Panc1 (cell line): ENCODE measurements around the gene MTHFR. TPM values are rescaled to one million over a fixed set of nuclear protein-coding genes. Genes with fewer than 3 reads are reported as not detected.

ENCODE experiments used
- ATAC-seq: fragments of 200-7000 bp; cut with Tn5 transposase; 2 replicates; pipeline ENCODE4 v1.9.1; 2020; ENCODE audit warnings: mild to moderate bottlenecking, moderate library complexity
- BruUV-seq: library from RNA; stranded (reverse); fragments of 400-500 nt; replicated peaks from 2 replicates; lab custom pipeline; 2021; lab: Mats Ljungman, UMichigan
- CTCF ChIA-PET: fragments of 300-600 bp; sonication (Branson Sonifier 250); formaldehyde crosslinking; loops from one replicate; lab custom pipeline; 2022; ENCODE audit warnings: antibody characterized with exemption; lab: Charles Lee
- POLR2A ChIA-PET: fragments of 300-600 bp; sonication (Branson Sonifier 250); formaldehyde crosslinking; loops from one replicate; lab custom pipeline; 2022; ENCODE audit warnings: antibody characterized with exemption; lab: Charles Lee
- DNase-seq: peaks from one replicate; pipeline ENCODE4 v3.0.0-alpha.2; 2010; ENCODE audit warnings: low read depth, low spot score
- H3K27ac ChIP-seq: 2 replicates; pipeline ENCODE4 v1.5.1; 2011; ENCODE audit warnings: mild to moderate bottlenecking, low read length, inconsistent platforms
- H3K27me3 ChIP-seq: fragments of 200-500 bp; sonication (Bioruptor generic); 2 replicates; pipeline ENCODE4 v1.6.0; 2014; ENCODE audit warnings: low read length, inconsistent platforms; ENCODE audit not compliant: control insufficient read depth, insufficient read depth
- H3K36me3 ChIP-seq: fragments of 200-500 bp; sonication (Bioruptor generic); 2 replicates; pipeline ENCODE4 v1.5.1; 2014; ENCODE audit warnings: inconsistent platforms, mild to moderate bottlenecking, low read length, moderate library complexity; ENCODE audit not compliant: control insufficient read depth, insufficient read depth
- H3K4me1 ChIP-seq: 2 replicates; pipeline ENCODE4 v1.5.1; 2011; ENCODE audit warnings: inconsistent platforms, mild to moderate bottlenecking, low read length, moderate library complexity; ENCODE audit not compliant: control insufficient read depth, insufficient read depth
- H3K4me3 ChIP-seq, 2 experiments: 2 replicates each; pipeline ENCODE4 v1.5.1; 2011 to 2012; ENCODE audit warnings: low read depth in 2 of 2, low read length in 2 of 2, mild to moderate bottlenecking in 2 of 2, inconsistent platforms in 1 of 2, moderate library complexity in 1 of 2
- H3K9me3 ChIP-seq: fragments of 200-500 bp; sonication (Bioruptor generic); 2 replicates; pipeline ENCODE4 v1.5.1; 2014; ENCODE audit warnings: low read depth, mild to moderate bottlenecking, inconsistent platforms, low read length, moderate library complexity; ENCODE audit not compliant: control insufficient read depth, insufficient read depth
- POLR2AphosphoS5 ChIP-seq: IDR thresholded peaks from 2 replicates; pipeline ENCODE4 v1.6.1; 2012; ENCODE audit warnings: mild to moderate bottlenecking, low read depth, low read length, moderate library complexity
- SIN3A ChIP-seq: IDR thresholded peaks from 2 replicates; pipeline ENCODE4 v1.6.1; 2012; ENCODE audit warnings: low read depth, mild to moderate bottlenecking, low read length, moderate library complexity, borderline replicate concordance; ENCODE audit not compliant: insufficient read depth
- TCF7L2 ChIP-seq: IDR thresholded peaks from 2 replicates; pipeline ENCODE4 v1.6.1; 2011; ENCODE audit warnings: mild to moderate bottlenecking, low read depth, low read length, inconsistent platforms
- in situ Hi-C: cut with HindIII; loops from 2 replicates; pipeline ENCODE4 v1.10.0; 2016; ENCODE audit warnings: low sequenced_read_pairs, low pct_unique_long_range_greater_than_20kb
- intact Hi-C: fragments of 100-400 bp; cut with micrococcal nuclease; formaldehyde crosslinking; loops from one replicate; pipeline ENCODE4 v1.10.0; 2022; ENCODE audit not compliant: unreplicated experiment
- total RNA-seq: library from RNA; stranded (reverse); gene quantifications from one replicate; pipeline ENCODE4 v1.2.1, GENCODE V29; 2021; ENCODE audit not compliant: unreplicated experiment
- TF ChIP-seq, protein P1 (sequence below), 2 experiments: IDR thresholded peaks; 2 replicates each; pipeline ENCODE4 v1.6.1; 2011 to 2012; ENCODE audit warnings: low read depth in 2 of 2, control low read depth in 1 of 2, low read length in 1 of 2, mild to moderate bottlenecking in 1 of 2, moderate library complexity in 1 of 2; ENCODE audit not compliant: insufficient read depth in 1 of 2
- TF ChIP-seq, protein P2 (sequence below): fragments of 450-650 bp; IDR thresholded peaks from 2 replicates; pipeline ENCODE4 v1.5.1; 2017; ENCODE audit warnings: mild to moderate bottlenecking

MTHFR gene
- total RNA-seq, 1 experiment from 2014 or later: 37.4 TPM

DNA sequence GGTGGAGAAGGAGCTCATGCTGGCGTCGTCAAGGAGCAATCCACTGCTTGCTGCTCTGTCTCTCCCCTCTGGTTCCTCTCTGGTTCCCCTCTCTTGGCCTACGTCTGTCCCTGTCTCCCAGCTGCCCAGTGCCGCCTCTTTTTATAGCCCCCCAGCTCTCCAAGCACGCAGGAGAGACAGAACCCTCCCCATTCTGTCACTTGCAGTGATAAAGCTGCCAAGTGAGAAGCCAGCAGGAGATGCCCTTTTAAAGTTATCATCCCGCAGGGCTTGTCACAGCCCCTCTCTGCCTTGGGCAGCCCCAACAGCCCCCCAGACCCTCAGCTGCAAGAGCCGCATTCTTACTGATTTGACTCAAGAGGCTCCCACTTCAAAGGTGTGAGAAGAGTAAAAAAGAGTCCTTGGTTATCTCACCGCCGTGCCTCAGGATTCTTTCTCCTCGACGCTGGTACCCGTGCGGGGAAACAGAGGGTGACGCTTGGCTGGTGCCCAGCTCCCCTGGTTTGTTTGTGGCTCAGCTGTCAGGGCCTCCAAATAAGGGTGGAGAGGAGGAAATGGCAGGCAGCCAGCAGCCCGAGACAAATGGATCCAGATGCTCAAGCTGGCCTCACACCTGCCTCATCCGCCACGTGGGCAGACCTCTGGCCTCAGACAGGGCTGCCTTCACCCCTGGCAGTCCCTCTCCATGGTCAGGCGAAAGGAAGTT is 42.1 kb upstream of the MTHFR start, which contains the start of gene NPPA:
Gene NPPA, minus strand, starts transcription at position 117 of the 706 bp plus-strand sequence. Its CDS starts 99 bp downstream, at position 18.
- Histone ChIP-seq H3K36me3 (no peaks in the 10 kb centered on the region), H3K4me3 (no peak within 1 kb of the TSS), H3K9me3 (no peaks in the 10 kb centered on the region), H3K4me1 (no peaks in the 10 kb centered on the region), H3K27me3 (no peaks in the 10 kb centered on the region), H3K27ac (no peak within 1 kb of the TSS)
- intact Hi-C loops (no loop called here), in situ Hi-C loops (no loop called here)
- TF ChIP-seq, protein P1, sequence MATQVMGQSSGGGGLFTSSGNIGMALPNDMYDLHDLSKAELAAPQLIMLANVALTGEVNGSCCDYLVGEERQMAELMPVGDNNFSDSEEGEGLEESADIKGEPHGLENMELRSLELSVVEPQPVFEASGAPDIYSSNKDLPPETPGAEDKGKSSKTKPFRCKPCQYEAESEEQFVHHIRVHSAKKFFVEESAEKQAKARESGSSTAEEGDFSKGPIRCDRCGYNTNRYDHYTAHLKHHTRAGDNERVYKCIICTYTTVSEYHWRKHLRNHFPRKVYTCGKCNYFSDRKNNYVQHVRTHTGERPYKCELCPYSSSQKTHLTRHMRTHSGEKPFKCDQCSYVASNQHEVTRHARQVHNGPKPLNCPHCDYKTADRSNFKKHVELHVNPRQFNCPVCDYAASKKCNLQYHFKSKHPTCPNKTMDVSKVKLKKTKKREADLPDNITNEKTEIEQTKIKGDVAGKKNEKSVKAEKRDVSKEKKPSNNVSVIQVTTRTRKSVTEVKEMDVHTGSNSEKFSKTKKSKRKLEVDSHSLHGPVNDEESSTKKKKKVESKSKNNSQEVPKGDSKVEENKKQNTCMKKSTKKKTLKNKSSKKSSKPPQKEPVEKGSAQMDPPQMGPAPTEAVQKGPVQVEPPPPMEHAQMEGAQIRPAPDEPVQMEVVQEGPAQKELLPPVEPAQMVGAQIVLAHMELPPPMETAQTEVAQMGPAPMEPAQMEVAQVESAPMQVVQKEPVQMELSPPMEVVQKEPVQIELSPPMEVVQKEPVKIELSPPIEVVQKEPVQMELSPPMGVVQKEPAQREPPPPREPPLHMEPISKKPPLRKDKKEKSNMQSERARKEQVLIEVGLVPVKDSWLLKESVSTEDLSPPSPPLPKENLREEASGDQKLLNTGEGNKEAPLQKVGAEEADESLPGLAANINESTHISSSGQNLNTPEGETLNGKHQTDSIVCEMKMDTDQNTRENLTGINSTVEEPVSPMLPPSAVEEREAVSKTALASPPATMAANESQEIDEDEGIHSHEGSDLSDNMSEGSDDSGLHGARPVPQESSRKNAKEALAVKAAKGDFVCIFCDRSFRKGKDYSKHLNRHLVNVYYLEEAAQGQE (IDR thresholded peaks at IDR 0.05; ENCODE audit: insufficient read depth in 1 of 2, low read depth in 2 of 2, low read length in 1 of 2): no peak
- TF ChIP-seq SIN3A (no peak), POLR2AphosphoS5 (no peak), TCF7L2 (no peak)
- TF ChIP-seq, protein P2, sequence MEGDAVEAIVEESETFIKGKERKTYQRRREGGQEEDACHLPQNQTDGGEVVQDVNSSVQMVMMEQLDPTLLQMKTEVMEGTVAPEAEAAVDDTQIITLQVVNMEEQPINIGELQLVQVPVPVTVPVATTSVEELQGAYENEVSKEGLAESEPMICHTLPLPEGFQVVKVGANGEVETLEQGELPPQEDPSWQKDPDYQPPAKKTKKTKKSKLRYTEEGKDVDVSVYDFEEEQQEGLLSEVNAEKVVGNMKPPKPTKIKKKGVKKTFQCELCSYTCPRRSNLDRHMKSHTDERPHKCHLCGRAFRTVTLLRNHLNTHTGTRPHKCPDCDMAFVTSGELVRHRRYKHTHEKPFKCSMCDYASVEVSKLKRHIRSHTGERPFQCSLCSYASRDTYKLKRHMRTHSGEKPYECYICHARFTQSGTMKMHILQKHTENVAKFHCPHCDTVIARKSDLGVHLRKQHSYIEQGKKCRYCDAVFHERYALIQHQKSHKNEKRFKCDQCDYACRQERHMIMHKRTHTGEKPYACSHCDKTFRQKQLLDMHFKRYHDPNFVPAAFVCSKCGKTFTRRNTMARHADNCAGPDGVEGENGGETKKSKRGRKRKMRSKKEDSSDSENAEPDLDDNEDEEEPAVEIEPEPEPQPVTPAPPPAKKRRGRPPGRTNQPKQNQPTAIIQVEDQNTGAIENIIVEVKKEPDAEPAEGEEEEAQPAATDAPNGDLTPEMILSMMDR: no peak
- CTCF ChIA-PET: no interaction called here
- no peak for DNase-seq
- no peak for ATAC-seq
- POLR2A ChIA-PET: interaction anchor here (1.2 kb wide), 1 partner anchor 39 kb away, joined by 3 read pairs; no protein-coding TSS in a partner anchor
- no TSS peak for BruUV-seq

DNA sequence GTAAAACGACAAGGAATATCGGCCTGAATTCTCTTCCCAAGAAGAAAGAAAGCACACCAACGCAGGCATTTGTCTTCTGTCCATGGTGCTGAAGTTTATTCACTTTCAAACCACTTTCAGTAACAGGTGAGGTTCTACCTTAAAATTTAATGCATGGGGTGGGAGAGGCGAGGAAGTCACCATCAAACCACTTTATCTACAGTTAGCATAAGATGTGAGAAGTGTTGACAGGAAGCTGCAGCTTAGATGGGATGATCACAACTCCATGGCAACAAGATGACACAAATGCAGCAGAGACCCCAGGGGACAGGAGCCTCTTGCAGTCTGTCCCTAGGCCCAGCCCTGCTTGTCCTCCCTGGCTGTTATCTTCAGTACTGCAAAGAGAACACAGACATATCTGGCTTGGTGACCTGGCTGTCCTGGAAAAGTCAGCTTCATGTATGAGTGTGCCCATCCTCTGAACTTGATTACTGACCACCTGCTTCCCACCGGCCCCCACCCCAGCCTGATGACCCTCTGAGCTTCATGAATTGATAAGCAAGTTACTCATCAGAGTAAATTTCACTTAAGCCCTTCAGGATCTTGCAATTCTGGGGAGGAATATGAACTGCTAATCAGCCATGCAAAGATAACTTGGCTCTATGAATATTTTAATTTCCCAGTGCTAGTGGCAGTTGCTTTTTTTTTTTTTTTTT is 40.0 kb upstream of the MTHFR start:
- ChIA-PET POLR2A (no interaction called here), CTCF (no interaction called here)
- Histone ChIP-seq H3K27me3 (no peaks in the 10 kb centered on the region), H3K36me3 (peaks cover 5% of the 10 kb centered on the region; the same call in 1 of the 2 replicates), H3K27ac (no peak overlapping the region), H3K9me3 (no peaks in the 10 kb centered on the region), H3K4me3 (no peak overlapping the region), H3K4me1 (no peaks in the 10 kb centered on the region)
- in situ Hi-C loops (no loop called here), intact Hi-C loops (no loop called here)
- BruUV-seq: no TSS peak
- ATAC-seq (peak; percentile 50; the same call in 1 of the 2 replicates), DNase-seq (no peak)
- TF ChIP-seq, protein P1 (IDR thresholded peaks at IDR 0.05; ENCODE audit: insufficient read depth in 1 of 2, low read depth in 2 of 2, low read length in 1 of 2): peak; percentile 88 to 96
- TF ChIP-seq, protein P2: no peak
- TF ChIP-seq POLR2AphosphoS5: no peak
